DMS 273 (cell line): Measurements from ENCODE around the gene C1orf210.
A peak's percentile ranks its signal among the peaks of the same experiment; 100 is the strongest.

ENCODE experiments used
- DNase-seq: peaks from one replicate; lab custom pipeline; 2025; ENCODE audit not compliant: unreplicated experiment; lab: John Stamatoyannopoulos, UW

The C1orf210 gene

GRCh38 chr1:43275826-43276620, 9.4 kb downstream of the C1orf210 start:
- DNase-seq: no peak

- DNase-seq: no peak
Measured at GRCh38 chr1:43274804-43275180, 10.6 kb downstream of the C1orf210 start.

GRCh38 chr1:43274125-43274803, 11.1 kb downstream of the C1orf210 start:
- no peak for DNase-seq

GRCh38 chr1:43273708-43274107, 11.7 kb downstream of the C1orf210 start:
- DNase-seq: no peak

GRCh38 chr1:43272576-43273571, 12.5 kb downstream of the C1orf210 start:
- no peak for DNase-seq

DNA sequence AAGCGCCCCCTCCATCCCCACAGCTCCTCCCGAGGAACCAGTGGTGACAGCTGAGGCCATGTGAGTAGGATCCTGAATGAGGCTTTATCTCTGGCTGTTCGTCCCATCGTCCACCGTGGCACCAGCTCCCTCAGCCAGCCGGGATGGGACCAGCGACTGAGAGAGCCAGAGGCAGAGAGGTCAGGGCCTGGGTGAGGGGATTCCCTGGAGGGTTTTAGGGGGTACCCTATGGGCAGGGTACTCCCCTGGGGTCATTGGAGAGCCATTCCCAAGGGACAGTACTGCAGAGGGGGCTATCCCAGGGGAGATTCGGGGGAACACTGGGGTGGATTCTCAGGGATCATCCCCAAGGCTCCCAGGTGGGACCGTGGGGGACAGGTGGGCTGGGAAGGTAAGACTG, 13.2 kb downstream of the C1orf210 start:
- no peak for DNase-seq

DNA sequence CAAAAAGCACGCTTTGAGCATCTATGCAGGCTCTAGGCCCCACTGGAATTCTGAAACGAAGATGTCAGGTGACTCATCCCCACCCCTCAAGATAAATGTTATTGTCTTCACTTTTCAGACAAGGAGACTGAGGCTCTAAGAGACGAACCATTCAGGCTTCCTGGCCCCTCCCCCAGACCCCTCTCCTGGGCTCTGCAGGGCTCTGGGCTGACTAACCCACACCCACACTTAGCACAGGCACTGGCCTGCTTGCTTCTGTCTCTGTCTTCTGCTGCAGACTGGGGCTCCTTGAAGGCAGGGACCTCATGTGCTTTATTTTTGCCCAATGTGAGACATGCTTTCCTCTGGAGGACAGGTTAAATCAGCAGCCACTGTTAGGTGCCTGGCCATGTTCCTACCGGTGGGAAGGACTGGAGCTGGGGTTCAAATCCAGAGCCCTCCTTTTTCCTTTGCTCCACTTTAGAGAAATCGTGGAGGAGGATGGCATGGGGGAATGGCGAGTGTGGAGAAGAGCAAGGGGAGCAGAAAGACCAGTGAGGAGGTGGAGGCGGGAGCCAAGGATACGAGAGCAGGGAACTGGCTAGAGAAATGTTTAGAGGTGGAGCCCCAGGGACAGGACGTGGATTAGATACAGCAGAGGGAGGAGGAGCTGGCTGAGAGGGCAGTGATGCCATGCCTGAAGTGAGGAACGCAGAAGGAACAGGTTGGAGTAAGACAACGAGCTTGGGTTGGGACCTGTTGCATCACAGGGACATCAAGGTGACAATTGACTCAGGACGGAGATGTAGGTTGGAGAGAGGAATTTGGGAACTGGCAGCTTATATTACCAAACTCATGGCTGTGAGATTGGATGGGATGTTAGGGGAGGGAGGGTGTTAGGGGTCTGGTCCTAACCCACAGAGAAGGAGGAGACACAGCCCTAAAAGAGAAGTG, 13.9 kb downstream of the C1orf210 start:
- DNase-seq: no peak

GRCh38 chr1:43270421-43271095, 14.8 kb downstream of the C1orf210 start:
- no peak for DNase-seq

DNA sequence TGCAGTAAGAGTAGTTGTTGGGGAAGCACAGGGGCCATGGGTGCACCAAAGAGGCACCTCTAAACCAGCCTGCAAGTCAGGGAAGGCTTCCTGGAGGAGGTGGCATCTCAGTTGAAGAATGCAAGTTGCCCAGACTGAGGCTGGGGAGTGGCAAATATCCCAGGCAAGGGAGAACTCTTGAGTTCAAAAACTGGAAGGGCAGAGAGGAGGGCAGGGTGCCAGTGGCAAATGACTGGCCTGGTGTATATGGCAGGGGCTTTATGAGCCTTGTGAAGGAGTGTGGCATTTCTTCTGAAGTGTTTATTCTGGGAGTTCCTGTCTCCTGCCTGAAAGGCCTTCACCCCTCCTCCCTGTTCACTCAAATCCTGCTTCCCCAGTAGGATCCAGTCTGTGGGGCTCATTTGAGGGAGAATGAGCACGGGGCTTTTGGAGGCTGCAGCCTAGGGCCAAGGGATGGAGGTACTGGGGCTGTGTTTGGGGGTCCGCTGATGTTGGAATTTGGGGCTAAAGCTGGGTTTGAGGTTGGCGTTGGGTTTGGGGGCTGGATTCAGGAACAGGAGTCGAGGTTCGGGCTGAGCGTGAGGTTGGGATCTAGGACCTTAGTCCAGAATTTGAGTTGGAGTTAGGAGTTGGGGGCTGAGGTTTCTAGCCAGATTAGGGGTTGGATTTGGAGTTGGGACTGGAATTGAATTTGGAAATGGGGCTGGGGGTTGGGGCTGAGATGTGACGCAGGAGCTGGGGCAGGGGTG, 15.6 kb downstream of the C1orf210 start, which contains the start of gene TMEM125:
TSS of gene TMEM125 (plus strand) at position 357 of the 749 bp plus-strand sequence. CDS start 2,740 bp downstream, outside the sequence.
- no peak for DNase-seq

- DNase-seq: no peak
Measured at GRCh38 chr1:43267818-43268425, 17.5 kb downstream of the C1orf210 start.

DNA sequence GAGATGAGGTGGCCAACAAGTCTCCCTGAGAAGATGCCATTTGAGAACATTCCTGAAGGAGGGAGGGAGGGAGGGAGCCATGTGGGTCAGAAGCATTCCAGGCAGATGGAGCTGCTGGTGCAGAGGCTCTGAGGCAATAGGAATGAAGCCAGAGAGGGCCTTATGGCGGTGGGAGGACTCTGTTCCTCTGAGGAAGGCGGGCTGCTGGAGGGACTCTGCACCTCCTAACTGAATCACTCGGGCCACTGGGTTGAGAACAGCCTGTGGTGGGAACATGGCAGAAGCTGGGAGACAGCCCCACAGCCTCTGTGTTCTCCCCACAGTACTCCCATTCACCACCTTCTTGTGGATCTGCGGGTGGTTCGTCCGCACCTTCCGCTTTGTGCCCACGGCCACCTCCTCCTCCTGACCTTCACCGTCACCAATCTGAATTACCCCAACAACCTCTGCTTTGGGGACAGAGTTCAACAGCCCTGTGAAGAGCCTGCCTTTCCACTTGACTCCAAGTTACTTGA, 18.0 kb downstream of the C1orf210 start:
- DNase-seq: peak; percentile 51

- no peak for DNase-seq
Measured at GRCh38 chr1:43266881-43267280, 18.5 kb downstream of the C1orf210 start.

- no peak for DNase-seq
Measured at GRCh38 chr1:43265431-43265830, 19.9 kb downstream of the C1orf210 start.

GRCh38 chr1:43258370-43258769, 27.0 kb downstream of the C1orf210 start:
- DNase-seq: no peak

DNA sequence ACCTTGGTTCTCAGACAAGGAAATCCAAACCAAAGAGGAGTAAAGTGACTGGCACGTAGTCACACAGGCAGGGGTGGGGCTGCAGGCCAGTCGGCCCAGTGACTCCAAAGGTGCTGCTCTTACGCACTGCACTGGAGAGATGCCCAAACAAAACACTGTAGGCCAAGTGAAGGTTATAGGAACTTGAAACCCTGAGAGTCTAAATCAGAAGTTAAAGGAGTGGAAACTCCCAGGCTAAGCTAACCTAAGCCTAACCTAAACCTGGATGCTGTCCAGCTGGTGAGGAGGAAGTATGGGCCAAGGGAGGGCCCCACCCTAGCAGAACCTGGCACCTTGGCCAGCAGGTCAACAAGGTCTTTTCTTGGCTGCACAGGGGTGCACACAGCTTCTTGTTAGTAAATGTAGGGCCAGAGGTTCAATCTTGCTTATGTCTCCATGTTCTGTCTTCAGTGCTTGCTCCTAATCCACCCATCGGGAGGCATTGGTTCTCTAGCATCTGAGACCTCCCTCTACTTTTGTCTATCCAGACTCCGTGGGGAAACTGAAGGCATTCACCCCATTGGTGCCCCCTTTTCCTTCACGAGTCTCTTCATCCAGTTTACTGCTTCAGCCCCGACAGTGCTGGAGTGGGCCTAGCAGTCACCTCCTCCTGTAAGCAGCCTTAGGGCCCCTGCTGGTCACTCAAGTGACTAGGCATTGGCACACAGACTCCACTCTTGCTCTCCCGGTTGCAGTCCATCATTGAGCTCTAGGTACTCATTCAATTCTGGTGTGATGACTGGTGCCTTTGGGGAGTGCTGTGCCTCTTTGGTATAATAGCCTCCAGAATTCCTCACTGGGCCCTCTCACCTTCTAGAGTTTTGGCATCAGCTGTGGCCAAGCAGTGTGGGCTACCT, 28.5 kb downstream of the C1orf210 start:
- no peak for DNase-seq

DNA sequence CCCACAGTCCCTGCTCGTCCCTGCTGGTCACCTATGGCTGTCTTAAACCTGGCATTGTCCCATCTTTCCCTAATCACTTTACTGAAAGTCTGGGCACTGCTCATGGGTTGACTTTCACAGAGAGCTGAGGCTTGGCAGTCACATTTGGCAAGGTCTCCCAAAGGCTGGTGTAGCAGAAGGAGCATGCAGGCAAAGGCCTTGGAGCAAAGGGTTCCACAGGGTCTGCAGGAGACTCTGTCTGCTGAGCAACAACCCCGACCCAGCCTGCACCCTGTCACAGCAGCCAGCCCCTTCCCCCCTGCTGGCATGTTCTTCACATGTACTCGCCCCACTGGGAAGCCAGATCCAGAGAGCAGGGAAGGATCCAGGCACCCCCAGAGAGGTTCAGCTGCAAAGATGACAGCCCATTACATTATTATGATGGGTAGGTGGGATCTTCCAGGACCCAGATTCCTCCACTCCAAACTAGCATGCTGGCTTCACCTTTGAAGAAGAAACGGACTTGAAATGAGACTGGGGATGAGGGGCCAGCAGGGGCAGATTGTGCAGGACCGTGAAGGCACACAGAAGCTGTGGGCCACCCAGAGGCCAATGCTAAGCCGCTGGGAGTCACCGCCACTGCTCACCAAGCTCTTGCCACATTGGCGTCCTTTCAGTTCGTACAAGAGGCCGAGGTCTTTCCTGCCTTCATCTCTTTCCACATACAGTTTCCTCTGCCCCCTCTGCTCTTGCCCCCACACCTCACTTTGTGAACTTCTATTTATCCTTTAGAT, 29.8 kb downstream of the C1orf210 start:
- no peak for DNase-seq
